Stimulated activated naive CD8-positive, alpha-beta T cell treated with anti-CD3 and anti-CD28 coated beads, Interleukin-15, Interleukin-2, amounts not matched to agents 100 ng/mL and 50 ng/mL, for 24 hours (primary cell): ENCODE data around the gene SLC16A9.
A peak's percentile ranks its signal among the peaks of the same experiment; 100 is the strongest.
"Not testable (repeated sequence)": the region's sequence is repeated elsewhere in the genome, so short reads cannot be mapped to it uniquely, and the experiment has no call there.

Source experiments
- H3K27ac Mint-ChIP-seq: one replicate; pipeline ENCODE4 v1.8.0; 2021; ENCODE audit warnings: mild to moderate bottlenecking, mixed read lengths
- H3K27me3 Mint-ChIP-seq: one replicate; pipeline ENCODE4 v1.8.0; 2021; ENCODE audit warnings: mixed read lengths
- H3K36me3 Mint-ChIP-seq: one replicate; pipeline ENCODE4 v1.8.0; 2021; ENCODE audit warnings: low read depth, mixed read lengths
- H3K4me1 Mint-ChIP-seq: one replicate; pipeline ENCODE4 v1.8.0; 2021; ENCODE audit warnings: low read depth, mixed read lengths
- H3K4me3 Mint-ChIP-seq: one replicate; pipeline ENCODE4 v1.8.0; 2021; ENCODE audit warnings: mild to moderate bottlenecking, mixed read lengths
- H3K9me3 Mint-ChIP-seq: one replicate; pipeline ENCODE4 v1.8.0; 2021; ENCODE audit warnings: mixed read lengths

The SLC16A9 gene

DNA sequence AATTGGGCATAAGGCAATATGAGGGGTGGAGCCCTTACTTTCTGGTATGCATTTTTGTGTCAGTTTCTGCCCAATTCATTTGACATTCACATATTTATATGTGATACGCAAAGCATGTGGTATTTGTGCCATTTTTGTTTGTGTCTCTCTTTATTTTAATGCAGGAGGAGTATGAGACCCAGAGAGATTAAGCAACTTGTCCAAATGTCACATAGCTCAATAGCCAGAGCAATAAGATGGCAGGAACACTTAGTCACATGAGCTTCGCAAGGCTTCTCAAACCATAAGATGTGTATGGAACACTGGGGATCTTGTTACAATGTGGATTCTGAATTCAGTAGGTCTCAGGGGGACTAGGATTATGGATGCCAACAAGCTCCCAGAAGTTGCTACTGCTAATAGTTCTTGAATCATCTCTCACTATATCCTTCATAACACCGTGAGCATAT lies 24.4 kb upstream of the SLC16A9 start:
- Mint-ChIP-seq H3K36me3 (no peaks in the 10 kb centered on the region), H3K4me3 (no peak overlapping the region), H3K27ac (no peak overlapping the region), H3K27me3 (peaks cover 3% of the 10 kb centered on the region), H3K4me1 (no peaks in the 10 kb centered on the region), H3K9me3 (no peaks in the 10 kb centered on the region)

DNA sequence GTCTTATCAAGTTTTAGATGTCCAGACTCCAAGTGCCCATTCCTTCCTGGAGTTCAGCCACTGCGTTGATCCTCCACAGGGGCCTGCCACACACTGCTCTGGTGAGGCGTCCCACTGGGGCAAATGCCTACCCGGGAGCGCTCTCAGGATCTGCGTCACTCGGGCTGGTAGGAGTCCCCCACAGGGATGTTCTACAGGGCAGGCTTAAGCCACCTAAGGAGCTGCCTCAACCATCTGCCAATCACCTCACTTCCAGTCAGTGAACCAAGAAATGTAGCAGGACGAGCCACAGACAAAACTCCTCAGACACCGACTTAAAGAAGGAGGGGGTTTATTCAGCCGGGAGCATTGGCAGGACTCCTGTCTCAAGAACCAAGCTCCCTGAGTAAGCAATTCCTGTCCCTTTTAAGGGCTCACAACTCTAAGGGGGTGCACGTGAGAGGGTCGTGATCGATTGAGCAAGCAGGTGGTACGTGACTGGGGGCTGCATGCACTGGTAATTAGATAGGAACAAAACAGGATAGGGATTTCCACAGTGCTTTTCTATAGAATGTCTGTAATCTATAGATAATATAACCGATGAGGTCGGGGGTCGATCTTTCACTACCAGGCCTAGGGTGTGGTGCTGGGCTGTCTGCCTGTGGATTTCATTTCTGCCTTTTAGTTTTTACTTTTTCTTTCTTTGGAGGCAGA lies 23.8 kb upstream of the SLC16A9 start:
- H3K36me3 Mint-ChIP-seq, H3K4me3 Mint-ChIP-seq, H3K4me1 Mint-ChIP-seq, H3K27ac Mint-ChIP-seq, H3K9me3 Mint-ChIP-seq, H3K27me3 Mint-ChIP-seq: not testable (repeated sequence)

DNA sequence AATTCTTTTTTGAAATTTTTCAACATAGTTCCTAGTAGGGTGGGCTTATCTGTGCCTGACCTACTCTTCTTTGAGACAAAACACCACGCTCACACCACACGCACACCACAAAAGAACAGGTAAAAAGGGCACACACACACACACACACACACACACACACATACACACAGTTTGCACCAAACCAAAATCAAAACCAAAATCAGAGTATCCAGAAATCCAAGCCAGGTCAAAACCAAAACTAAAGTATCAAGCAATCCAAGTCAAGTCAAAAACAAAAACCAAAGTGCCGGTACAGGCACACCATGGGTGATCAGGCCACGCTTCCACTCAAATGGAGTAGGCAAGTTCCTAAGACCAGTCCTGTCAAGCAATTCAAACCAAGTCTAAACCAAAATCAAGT lies 23.2 kb upstream of the SLC16A9 start:
- H3K9me3 Mint-ChIP-seq, H3K27me3 Mint-ChIP-seq, H3K27ac Mint-ChIP-seq: not testable (repeated sequence)

DNA sequence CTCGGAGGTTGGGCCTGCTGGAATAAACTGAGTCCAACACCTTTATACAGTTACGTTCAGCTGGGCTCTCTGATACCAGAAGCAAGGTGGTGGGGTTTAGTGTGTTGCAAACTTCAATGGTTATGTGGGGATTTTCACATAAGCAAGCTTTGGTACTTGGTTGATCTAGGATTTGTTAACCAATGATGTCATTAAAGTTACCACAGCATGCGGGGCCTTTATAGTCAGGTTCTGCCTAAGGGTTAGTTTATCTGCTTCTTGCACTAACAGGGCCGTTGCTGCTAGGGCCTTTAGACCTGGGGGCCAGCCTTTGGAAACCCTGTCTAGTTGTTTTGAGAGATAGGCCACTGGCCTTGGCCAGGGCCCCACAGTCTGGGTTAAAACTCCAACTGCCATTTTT lies 19.5 kb upstream of the SLC16A9 start:
- not testable (repeated sequence) for H3K36me3 Mint-ChIP-seq, H3K9me3 Mint-ChIP-seq, H3K4me3 Mint-ChIP-seq, H3K27ac Mint-ChIP-seq, H3K4me1 Mint-ChIP-seq, H3K27me3 Mint-ChIP-seq

More for the DNA sequence above, 23.2 kb upstream of the SLC16A9 start:
- not testable (repeated sequence) for H3K4me3 Mint-ChIP-seq, H3K36me3 Mint-ChIP-seq, H3K4me1 Mint-ChIP-seq

DNA sequence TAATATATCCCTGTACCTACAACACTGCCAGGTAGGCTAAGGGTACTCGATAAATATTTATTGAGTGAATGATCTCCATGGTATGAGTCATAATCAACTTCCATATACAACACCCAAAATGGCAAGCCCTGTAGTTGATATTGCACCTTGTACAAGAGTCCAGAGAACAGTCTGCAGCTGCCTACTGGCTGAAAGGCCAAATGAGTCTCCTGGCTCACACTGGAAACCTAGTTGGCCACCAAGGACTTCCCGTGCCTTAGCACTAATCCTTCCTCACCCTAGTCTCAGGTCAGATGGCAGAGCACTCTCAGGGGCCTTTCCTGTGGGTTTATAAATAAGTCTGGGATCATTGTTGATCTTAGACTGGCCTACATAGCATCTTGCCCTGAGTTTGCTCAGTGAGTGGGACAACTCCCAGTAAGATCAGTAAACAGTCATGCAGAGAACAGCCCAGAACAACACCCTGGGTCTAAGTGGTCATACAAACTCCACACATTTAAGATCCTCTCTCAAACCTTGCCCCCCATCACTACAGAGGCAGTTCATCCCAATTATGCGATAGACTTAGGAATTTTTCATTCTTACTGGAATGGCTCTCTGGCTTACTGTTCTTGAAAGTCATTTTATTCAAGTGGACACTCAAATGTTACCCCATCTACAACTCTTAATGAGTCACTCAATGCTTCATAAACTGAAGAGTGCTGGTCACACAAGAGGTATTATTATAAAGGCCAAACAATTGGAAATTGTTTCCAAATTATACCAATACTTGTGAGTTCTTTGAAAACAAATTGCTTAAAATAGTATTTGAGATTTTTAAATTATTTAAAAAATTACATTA lies 14.7 kb upstream of the SLC16A9 start:
- Mint-ChIP-seq H3K4me1 (no peaks in the 10 kb centered on the region), H3K27ac (no peak overlapping the region), H3K9me3 (peaks cover 5% of the 10 kb centered on the region), H3K27me3 (peaks cover 14% of the 10 kb centered on the region), H3K4me3 (no peak overlapping the region), H3K36me3 (no peaks in the 10 kb centered on the region)

DNA sequence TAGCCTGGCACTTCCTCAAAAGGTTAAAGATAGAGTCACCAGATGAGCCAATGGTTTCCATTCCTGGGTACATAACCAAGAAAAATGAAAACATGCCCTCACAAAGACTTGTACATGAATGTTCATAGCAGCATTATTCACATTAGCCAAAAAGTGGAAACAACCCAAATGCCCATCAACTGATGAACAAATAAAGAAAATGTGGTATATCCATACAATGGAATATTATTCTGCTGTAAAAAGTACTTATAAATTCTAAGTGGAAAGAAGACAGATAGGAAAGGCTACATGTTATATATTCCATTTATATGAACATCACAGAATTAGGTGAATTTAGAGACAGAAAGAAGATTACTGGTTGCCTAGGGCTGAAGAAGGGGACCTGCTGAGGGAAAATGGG lies 10.7 kb upstream of the SLC16A9 start:
- H3K27me3 Mint-ChIP-seq, result peaks cover 27% of the 10 kb centered on the region
- no peak overlapping the region for H3K27ac Mint-ChIP-seq
- no peaks in the 10 kb centered on the region for H3K36me3 Mint-ChIP-seq
- peaks cover 5% of the 10 kb centered on the region for H3K9me3 Mint-ChIP-seq
- no peaks in the 10 kb centered on the region for H3K4me1 Mint-ChIP-seq
- H3K4me3 Mint-ChIP-seq, result no peak overlapping the region

DNA sequence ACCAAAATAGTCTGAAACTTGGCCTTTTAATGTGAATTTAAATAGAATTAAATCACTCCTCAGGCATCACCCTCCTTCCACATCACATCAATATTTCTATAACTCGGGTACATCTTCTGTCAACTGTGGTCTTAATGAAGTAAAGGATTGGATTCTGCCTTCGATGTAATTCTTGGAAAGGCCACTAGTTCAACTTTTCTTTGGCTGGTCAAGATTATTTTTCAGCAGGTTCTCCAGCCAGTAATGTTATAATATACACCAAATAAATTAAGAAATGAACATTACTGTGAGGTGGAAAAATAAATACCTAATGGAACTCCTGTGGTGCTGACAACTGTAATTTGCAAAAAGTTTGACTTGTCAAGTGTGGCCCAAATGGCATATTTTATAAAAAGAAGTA lies 9.7 kb upstream of the SLC16A9 start:
- peaks cover 5% of the 10 kb centered on the region for H3K9me3 Mint-ChIP-seq
- no peaks in the 10 kb centered on the region for H3K36me3 Mint-ChIP-seq
- H3K27ac Mint-ChIP-seq, result no peak overlapping the region
- H3K4me1 Mint-ChIP-seq, result no peaks in the 10 kb centered on the region
- H3K27me3 Mint-ChIP-seq, result peaks cover 28% of the 10 kb centered on the region
- H3K4me3 Mint-ChIP-seq, result no peak overlapping the region

DNA sequence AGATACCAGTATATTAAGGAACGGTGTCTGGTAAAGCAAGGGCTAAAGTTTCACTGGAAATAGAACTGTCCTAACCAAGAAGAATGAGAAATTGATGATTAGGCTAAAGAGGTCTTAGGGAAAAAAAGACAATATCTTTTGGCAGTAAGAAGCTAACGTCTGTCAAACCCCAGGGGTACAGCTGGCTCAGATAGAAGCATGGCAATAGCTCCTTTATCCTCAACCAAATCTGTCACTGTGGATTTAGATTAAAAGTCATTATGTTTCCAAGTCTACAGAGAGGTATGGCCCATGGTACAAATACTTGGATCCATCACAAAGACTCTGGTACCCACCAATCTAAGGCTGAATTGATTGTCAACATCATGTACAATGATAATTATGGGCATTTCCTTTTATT lies 8.6 kb upstream of the SLC16A9 start:
- Mint-ChIP-seq H3K9me3 (peaks cover 5% of the 10 kb centered on the region), H3K27ac (no peak overlapping the region), H3K4me1 (no peaks in the 10 kb centered on the region), H3K27me3 (peaks cover 38% of the 10 kb centered on the region), H3K36me3 (no peaks in the 10 kb centered on the region), H3K4me3 (no peak overlapping the region)

DNA sequence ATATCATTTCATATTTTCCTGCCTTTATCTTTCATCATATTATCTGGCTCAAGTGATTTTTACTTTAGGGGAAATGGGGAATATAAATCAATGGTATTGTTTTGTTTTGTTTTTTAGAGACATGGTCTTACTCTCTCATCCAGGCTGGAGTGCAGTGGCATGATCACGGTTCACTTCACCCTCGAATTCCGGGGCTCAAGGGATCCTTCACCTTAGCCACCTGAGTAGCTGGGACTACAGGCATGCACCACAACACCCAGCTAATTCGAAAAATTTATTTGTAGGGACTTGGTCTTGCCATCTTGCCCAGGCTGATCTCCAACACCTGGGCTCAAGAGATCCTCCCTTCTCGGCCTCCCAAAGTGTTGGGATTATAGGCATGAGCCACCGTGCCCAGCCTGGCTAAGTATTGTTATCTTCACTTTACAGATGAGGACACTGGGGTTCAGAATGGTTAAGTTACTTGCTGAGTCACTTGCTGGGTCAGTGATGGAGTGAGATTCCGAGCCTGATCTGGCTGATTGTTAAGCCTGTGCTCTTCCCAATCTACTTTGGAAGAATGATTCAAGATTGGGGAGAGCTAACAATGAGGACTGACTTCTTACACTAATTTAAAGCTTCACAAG lies 3.7 kb upstream of the SLC16A9 start:
- peaks cover 3% of the 10 kb centered on the region for H3K4me1 Mint-ChIP-seq
- no peaks in the 10 kb centered on the region for H3K36me3 Mint-ChIP-seq
- no peak overlapping the region for H3K27ac Mint-ChIP-seq
- no peaks in the 10 kb centered on the region for H3K9me3 Mint-ChIP-seq
- H3K27me3 Mint-ChIP-seq, result peaks cover 56% of the 10 kb centered on the region
- H3K4me3 Mint-ChIP-seq, result no peak overlapping the region

DNA sequence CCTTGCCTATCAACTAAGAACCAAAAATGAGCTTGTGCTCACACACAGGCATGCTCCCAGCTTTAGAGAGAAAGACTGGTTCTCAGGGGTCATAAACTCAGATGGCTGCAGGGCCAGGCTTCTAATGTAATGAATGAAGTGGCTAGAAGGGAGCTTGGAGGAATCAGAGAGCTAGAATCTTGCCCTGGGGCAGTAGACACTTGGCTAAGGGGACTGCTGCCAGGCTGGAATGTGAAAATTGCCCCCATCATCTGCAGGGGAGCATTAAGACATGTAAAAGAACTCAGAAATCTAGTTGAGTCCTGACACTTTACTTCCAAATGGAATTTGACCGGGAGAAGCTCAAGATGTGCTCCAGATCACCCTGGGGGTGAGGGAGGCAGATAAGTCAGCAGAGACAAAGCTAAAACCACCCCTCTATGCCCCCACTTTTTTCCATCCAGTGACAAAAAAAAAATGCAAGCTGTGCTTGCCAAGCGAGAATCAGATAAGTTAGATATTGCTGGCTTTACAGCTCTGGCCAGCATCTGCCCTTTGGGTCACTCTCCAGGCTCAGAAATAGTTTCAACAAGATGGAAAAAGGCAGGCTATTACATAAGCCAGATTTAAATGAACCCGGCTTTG lies 2.3 kb upstream of the SLC16A9 start:
- Mint-ChIP-seq H3K9me3 (no peaks in the 10 kb centered on the region), H3K4me1 (peaks cover 3% of the 10 kb centered on the region), H3K4me3 (no peak overlapping the region), H3K36me3 (no peaks in the 10 kb centered on the region), H3K27ac (no peak overlapping the region), H3K27me3 (peaks cover 60% of the 10 kb centered on the region)

DNA sequence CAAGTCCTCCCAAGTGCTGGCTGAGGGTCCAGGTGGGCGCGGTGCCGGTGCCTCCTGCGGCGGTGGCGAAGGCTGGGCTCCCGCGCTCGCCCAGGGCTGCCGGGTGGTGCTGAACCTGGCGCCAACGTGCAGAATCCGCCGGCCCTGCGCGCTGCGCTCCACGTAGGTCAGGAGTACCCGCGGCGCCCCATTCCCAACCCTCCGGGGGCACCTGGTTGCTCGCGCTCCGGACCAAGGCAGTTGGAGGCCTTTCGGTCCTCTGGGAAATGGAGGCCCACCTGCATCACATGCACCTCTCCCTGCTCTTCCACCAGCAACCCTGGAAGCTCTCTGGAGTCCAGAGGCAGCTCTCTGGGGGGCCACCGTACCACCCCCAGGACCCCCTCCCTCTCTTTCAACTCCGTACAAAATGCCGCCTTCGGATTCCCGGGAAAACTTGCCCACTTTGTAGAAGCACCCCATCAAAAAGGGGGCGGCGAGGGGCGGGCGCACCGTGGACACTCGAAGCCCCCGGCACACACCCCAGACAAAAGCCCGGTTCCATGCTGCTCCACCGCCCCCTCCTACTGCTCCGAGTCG lies 745 bp downstream of the SLC16A9 start:
- Mint-ChIP-seq H3K9me3 (no peaks in the 10 kb centered on the region), H3K27me3 (peaks cover 61% of the 10 kb centered on the region), H3K4me1 (peaks cover 3% of the 10 kb centered on the region)

DNA sequence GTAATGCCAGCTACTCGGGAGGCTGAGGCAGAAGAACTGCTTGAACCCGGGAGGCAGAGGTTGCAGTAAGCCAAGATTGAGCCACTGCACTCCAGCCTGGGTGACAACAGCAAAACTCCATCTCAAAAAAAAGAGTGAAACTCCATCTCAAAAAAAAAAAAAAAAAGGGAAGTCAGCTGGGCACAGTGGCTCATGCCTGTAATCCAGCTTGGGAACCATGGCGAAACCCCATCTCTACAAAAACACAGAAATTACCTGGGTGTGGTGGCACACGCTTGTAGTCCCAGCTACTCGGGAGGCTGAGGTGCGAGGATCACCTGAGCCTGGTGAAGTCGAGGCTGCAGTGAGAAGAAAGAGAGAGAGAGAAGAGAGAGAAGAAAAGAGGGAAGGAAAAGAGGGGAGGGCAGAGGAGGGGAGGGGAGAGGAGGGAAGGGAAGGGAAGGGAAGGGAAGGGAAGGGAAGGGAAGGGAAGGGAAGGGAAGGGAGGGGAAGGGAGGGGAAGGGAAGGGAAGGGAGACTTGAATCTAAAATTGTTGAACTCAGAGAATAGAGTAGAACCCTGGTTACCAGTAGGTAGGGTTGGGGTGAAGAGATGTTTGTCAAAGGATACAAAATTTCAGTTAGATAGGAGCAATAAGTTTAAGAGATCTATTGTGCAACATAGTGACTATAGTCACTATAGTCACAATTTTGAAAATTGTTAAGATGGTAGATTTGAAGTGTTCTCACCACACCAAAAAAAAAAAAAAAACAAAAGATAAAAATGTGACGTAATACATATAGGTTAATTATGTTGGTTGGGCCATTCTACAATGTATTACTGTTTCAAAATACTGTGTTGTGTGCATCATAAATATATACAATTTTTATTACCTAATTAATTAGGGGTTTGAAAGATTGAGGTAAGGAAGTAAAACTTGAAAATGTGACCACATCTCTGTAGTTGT lies 2.5 kb downstream of the SLC16A9 start:
- Mint-ChIP-seq H3K27me3 (peaks cover 48% of the 10 kb centered on the region), H3K27ac (no peak overlapping the region), H3K4me3 (no peak overlapping the region), H3K4me1 (peaks cover 3% of the 10 kb centered on the region), H3K9me3 (no peaks in the 10 kb centered on the region), H3K36me3 (peaks cover 3% of the 10 kb centered on the region)

More for the DNA sequence above, 745 bp downstream of the SLC16A9 start:
- Mint-ChIP-seq H3K4me3 (peak overlapping the region; percentile 67), H3K27ac (no peak overlapping the region), H3K36me3 (peaks cover 3% of the 10 kb centered on the region)

DNA sequence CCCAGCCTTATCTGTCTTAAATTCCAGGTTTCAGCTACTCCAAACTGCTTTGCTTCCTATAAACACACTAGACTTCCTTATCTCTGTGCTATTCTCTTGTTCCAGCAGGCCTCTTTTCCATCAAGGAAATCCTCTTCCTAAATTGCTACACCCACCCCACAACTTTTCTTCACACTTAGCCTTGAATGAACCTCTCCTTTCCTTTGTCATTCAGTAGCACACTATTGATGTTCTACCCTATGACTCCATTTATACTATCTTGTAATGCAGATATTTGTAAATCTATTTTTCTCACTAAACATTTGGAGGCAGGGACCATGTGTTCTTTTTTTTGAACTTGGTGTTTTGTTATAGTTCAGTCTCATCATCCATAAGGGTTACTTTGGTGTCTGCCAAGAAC lies 3.7 kb downstream of the SLC16A9 start:
- H3K27ac Mint-ChIP-seq, result no peak overlapping the region
- H3K36me3 Mint-ChIP-seq, result peaks cover 3% of the 10 kb centered on the region
- H3K4me3 Mint-ChIP-seq, result no peak overlapping the region
- peaks cover 45% of the 10 kb centered on the region for H3K27me3 Mint-ChIP-seq
- peaks cover 3% of the 10 kb centered on the region for H3K4me1 Mint-ChIP-seq
- H3K9me3 Mint-ChIP-seq, result no peaks in the 10 kb centered on the region

DNA sequence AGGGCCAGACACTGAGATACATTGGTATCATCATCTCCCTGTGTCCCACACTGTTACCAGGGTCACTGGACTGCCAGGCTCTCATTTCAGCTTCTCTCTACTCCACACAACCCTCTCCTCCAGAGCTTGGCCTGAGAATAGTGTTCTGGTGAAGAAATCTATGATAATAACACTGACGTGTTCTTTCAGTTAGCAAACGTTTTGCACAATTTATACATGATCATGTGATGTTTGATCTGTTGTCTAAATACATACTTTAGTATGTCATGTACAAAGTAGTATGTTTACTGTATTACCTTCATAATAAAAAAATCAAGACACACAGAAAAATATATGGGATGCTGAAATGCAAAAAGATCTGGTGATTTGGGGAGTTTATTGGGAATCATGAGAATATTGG lies 5.0 kb downstream of the SLC16A9 start:
- H3K9me3 Mint-ChIP-seq, result no peaks in the 10 kb centered on the region
- H3K4me1 Mint-ChIP-seq, result no peaks in the 10 kb centered on the region
- H3K36me3 Mint-ChIP-seq, result peaks cover 3% of the 10 kb centered on the region
- peaks cover 38% of the 10 kb centered on the region for H3K27me3 Mint-ChIP-seq
- no peak overlapping the region for H3K27ac Mint-ChIP-seq
- no peak overlapping the region for H3K4me3 Mint-ChIP-seq
